Endodermal cell (in vitro differentiated cells): ENCODE results near the gene HPCAL1. TPM values are rescaled to one million over a fixed set of nuclear protein-coding genes. Genes with fewer than 3 reads are reported as not detected.

Experiments
- DNase-seq: peaks from one replicate; pipeline ENCODE4 v3.0.0-alpha.2; 2017
- H3K27ac ChIP-seq: 2 replicates; pipeline ENCODE4 v1.5.1; 2013; ENCODE audit warnings: mild to moderate bottlenecking, low read depth, low read length, moderate library complexity
- H3K27me3 ChIP-seq: 2 replicates; pipeline ENCODE4 v1.6.1; 2013; ENCODE audit warnings: mild to moderate bottlenecking, low read length, moderate library complexity; ENCODE audit not compliant: insufficient read depth, control insufficient read depth, poor library complexity, severe bottlenecking
- H3K36me3 ChIP-seq: 2 replicates; pipeline ENCODE4 v1.7.0; 2013; ENCODE audit warnings: mild to moderate bottlenecking, low read length, moderate library complexity; ENCODE audit not compliant: control insufficient read depth, insufficient read depth
- H3K4me1 ChIP-seq: one replicate; pipeline ENCODE4 v1.7.0; 2013; ENCODE audit warnings: low read length; ENCODE audit not compliant: control insufficient read depth, insufficient read depth
- H3K4me3 ChIP-seq: 2 replicates; pipeline ENCODE4 v1.5.1; 2013; ENCODE audit warnings: mild to moderate bottlenecking, low read length, moderate library complexity
- H3K9ac ChIP-seq: 2 replicates; pipeline ENCODE4 v1.6.1; 2013; ENCODE audit warnings: mild to moderate bottlenecking, low read length, moderate library complexity; ENCODE audit not compliant: poor library complexity, severe bottlenecking; ENCODE audit errors: extremely low read depth
- H3K9me3 ChIP-seq: 2 replicates; pipeline ENCODE4 v1.6.1; 2013; ENCODE audit warnings: mild to moderate bottlenecking, low read length, moderate library complexity; ENCODE audit not compliant: control insufficient read depth
- H3K27ac Mint-ChIP-seq: 2 replicates; pipeline ENCODE4 v1.8.0; 2020; ENCODE audit warnings: mixed read lengths
- H3K27me3 Mint-ChIP-seq: 2 replicates; pipeline ENCODE4 v1.8.0; 2021; ENCODE audit warnings: mild to moderate bottlenecking, mixed read lengths; ENCODE audit not compliant: insufficient read depth
- H3K36me3 Mint-ChIP-seq: 2 replicates; pipeline ENCODE4 v1.8.0; 2020; ENCODE audit warnings: low read depth, mixed read lengths
- H3K4me1 Mint-ChIP-seq: 2 replicates; pipeline ENCODE4 v1.8.0; 2020; ENCODE audit warnings: mixed read lengths
- H3K4me3 Mint-ChIP-seq: 2 replicates; pipeline ENCODE4 v1.8.0; 2020; ENCODE audit warnings: mild to moderate bottlenecking, moderate library complexity, mixed read lengths
- H3K9me3 Mint-ChIP-seq: 2 replicates; pipeline ENCODE4 v1.8.0; 2020; ENCODE audit warnings: mild to moderate bottlenecking, mixed read lengths
- CTCF ChIP-seq: fragments of 200-600 bp; sonication (generic); conservative IDR thresholded peaks from 2 replicates; pipeline ENCODE4 v1.5.0; 2021; ENCODE audit warnings: antibody characterized with exemption, mild to moderate bottlenecking
- WGBS, 2 experiments: methylation state at CpG; one replicate each; pipeline versions ENCODE4 v1.1.5 to v1.1.7; 2013; ENCODE audit warnings: missing lambda C conversion rate in 2 of 2, mixed read lengths in 1 of 2; ENCODE audit not compliant: insufficient coverage in 1 of 2, insufficient read length in 1 of 2; 5-methylcytosine and 5-hydroxymethylcytosine counted together
- total RNA-seq, 2 donors: library from RNA; stranded (reverse); fragmentation: NEBNext Ultra II Directional in 1 of 2; extraction: Animal tissue kit (Norgen Biotek cat#: 25700) in 1 of 2; gene quantifications; 2 replicates in 1 of 2; 3 replicates in 1 of 2; pipeline ENCODE4 v1.2.1, GENCODE V29; 2021

The HPCAL1 gene
- total RNA-seq, 2 donors from 2014 or later, result 6.8 to 8.1 TPM

GRCh38 chr2:10469301-10469700 lies 166.6 kb downstream of the HPCAL1 start:
- no peaks in the 10 kb centered on the region for H3K9me3 Mint-ChIP-seq

GRCh38 chr2:10469955-10470608 lies 167.4 kb downstream of the HPCAL1 start:
- WGBS, 2 experiments, result 90 to 93% methylated on average over 9 to 12 of the region's 12 CpGs
- H3K27me3 Mint-ChIP-seq, result peaks cover 24% of the 10 kb centered on the region
- no peak overlapping the region for H3K27ac Mint-ChIP-seq
- no peaks in the 10 kb centered on the region for H3K36me3 Mint-ChIP-seq
- Histone ChIP-seq H3K4me1 (peaks cover 9% of the 10 kb centered on the region), H3K27me3 (no peaks in the 10 kb centered on the region), H3K4me3 (no peak overlapping the region), H3K9ac (no peak overlapping the region), H3K9me3 (no peaks in the 10 kb centered on the region), H3K36me3 (no peaks in the 10 kb centered on the region), H3K27ac (no peak overlapping the region)
- no peaks in the 10 kb centered on the region for H3K9me3 Mint-ChIP-seq
- no peak for TF ChIP-seq CTCF
- H3K4me1 Mint-ChIP-seq, result peaks cover 16% of the 10 kb centered on the region
- H3K4me3 Mint-ChIP-seq, result no peak overlapping the region
- peak; percentile 45 for DNase-seq

More at GRCh38 chr2:10469301-10469700, 166.6 kb downstream of the HPCAL1 start:
- Mint-ChIP-seq H3K27me3 (peaks cover 16% of the 10 kb centered on the region), H3K4me3 (no peak overlapping the region), H3K4me1 (peaks cover 16% of the 10 kb centered on the region), H3K36me3 (no peaks in the 10 kb centered on the region), H3K27ac (no peak overlapping the region)
- no peak overlapping the region for H3K9ac ChIP-seq
- H3K4me3 ChIP-seq, result no peak overlapping the region
- no peak for TF ChIP-seq CTCF
- H3K36me3 ChIP-seq, result no peaks in the 10 kb centered on the region
- 92 to 97% methylated on average over 3 to 4 of the region's 4 CpGs for WGBS, 2 experiments
- no peak for DNase-seq
- H3K9me3 ChIP-seq, result no peaks in the 10 kb centered on the region
- no peak overlapping the region for H3K27ac ChIP-seq
- peaks cover 9% of the 10 kb centered on the region for H3K4me1 ChIP-seq
- no peaks in the 10 kb centered on the region for H3K27me3 ChIP-seq

GRCh38 chr2:10471046-10471571 lies 168.4 kb downstream of the HPCAL1 start:
- H3K4me3 ChIP-seq, result no peak overlapping the region
- peaks cover 9% of the 10 kb centered on the region for H3K4me1 ChIP-seq
- no peaks in the 10 kb centered on the region for H3K36me3 ChIP-seq
- WGBS, 2 experiments, result 62 to 71% methylated on average over 11 to 15 of the region's 15 CpGs
- H3K9me3 Mint-ChIP-seq, result no peaks in the 10 kb centered on the region
- H3K27me3 ChIP-seq, result no peaks in the 10 kb centered on the region
- peak; percentile 62 for DNase-seq
- H3K9ac ChIP-seq, result no peak overlapping the region
- no peak overlapping the region for H3K27ac Mint-ChIP-seq
- H3K27ac ChIP-seq, result no peak overlapping the region
- TF ChIP-seq CTCF, result no peak
- no peaks in the 10 kb centered on the region for H3K36me3 Mint-ChIP-seq
- H3K9me3 ChIP-seq, result no peaks in the 10 kb centered on the region
- peaks cover 32% of the 10 kb centered on the region for H3K27me3 Mint-ChIP-seq
- peaks cover 21% of the 10 kb centered on the region for H3K4me1 Mint-ChIP-seq
- H3K4me3 Mint-ChIP-seq, result no peak overlapping the region
